HG02763 (cell line): ENCODE data around the gene RPUSD3.
"Not testable (repeated sequence)": the region's sequence is repeated elsewhere in the genome, so short reads cannot be mapped to it uniquely, and the experiment has no call there.

Source experiments
- ATAC-seq: cut with Tn5 transposase; IDR thresholded peaks from one replicate; pipeline ENCODE4 v1.9.1; 2021; ENCODE audit warnings: mild to moderate bottlenecking, moderate library complexity; ENCODE audit not compliant: unreplicated experiment

Gene RPUSD3

DNA sequence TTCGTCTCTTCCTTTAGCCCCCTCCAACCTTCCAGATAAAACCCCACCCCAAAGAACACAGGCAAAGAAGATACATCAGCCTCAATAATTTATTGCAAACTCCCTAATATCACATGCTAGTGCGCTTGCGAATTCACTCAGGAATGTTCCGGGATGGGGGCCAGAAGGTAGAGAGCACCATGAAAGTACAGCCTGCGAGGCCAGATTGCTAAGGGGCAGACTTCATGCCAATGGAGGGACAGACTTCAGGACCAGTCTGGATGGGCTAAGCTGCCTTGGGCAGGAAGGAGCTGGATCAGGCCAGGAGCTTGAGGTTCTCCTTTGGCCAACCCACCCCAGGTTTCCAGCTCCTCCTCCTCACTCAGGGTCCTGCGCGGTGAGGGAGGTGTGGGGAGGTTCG lies 22.8 kb upstream of the RPUSD3 start:
- ATAC-seq, result no peak

DNA sequence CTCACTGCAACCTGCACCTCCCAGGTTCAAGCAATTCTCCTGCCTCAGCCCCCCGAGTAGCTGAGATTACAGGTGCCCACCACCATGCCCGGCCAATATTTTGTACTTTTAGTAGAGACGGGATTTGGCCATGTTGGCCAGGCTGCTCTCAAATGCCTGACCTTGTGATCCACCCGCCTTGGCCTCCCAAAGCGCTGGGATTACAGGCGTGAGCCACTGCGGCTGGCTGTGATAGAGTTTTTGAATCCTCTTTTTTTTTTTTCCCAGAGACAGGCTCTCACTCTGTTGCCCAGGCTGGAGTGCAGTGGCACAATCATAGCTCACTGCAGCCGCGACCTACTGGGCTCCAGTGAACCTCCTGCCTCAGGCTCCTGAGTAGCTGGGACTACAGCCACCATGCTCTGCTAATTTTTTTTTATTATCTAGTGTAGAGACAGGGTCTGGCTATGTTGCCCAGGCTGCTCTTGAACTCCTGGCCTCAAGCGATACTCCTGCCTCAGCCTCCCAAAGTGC lies 21.4 kb upstream of the RPUSD3 start:
- ATAC-seq, result not testable (repeated sequence)

DNA sequence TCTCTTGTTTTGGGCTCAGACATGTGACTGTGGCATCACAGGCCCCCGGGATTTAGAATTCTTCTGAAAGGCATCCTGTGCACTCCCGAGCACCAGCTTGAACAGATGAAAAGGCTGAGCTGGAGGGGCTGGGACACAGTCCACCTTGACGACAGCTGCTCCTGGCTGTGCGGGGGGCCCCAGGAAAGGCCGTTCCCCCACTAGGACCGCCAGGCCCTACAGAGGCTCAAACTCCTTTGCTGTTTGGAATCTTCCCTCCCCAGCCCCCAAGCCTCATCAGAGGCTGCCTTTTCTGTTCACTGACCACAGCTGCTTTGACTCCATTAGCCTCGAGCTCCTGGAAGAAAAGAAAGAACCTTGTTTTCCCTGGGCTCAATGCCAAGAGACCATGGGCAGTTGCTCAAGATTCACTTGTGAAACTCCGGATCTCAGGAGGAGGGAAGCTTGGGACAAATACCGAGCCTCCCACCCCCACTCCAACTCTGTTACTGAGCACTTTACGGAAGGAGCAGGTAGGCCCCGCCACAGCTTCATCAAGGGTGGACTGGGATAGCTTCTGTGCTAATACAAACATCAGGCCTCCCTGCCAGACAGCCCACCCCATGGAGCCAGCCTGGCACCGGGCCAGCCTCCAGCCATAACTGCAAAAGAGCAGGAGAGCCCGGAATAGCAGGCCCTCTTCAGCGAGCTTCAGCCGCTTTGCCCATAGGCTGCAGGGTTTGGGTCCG lies 20.6 kb upstream of the RPUSD3 start:
- no peak for ATAC-seq

DNA sequence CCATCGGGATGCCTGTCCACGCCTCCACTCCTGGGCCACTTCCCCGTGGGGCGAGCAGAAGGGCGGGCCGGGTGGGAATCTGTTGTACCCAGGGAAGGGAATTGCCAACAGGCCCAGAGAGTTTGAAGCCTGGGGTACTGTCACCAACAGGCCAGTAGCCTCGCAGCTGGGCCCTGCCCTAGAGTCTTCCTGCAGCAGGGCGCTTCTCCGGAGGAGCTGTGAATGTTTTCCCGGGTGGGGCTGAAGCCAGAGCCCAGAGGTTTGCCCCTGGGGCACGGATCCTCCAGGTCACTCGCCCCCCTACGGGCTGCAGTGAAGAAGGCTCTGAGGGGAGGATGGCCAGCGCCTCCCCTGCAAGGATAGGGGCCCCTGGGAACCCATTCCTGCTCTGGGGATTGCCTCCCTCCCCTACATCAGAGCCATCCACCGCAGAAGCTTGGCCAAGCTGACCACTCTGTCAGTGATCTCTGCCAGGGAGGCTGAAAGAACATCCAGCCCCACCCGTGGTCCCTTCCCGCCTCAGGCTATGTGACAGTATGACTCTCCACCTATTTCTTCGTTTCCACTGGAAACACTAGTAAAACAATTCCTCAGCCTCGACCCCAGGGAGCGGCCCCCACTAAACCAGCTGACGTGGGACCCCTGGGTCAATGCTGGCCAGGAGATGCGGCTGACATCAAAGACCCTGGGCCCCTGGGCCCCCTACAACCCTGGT lies 19.4 kb upstream of the RPUSD3 start:
- ATAC-seq, result no peak

DNA sequence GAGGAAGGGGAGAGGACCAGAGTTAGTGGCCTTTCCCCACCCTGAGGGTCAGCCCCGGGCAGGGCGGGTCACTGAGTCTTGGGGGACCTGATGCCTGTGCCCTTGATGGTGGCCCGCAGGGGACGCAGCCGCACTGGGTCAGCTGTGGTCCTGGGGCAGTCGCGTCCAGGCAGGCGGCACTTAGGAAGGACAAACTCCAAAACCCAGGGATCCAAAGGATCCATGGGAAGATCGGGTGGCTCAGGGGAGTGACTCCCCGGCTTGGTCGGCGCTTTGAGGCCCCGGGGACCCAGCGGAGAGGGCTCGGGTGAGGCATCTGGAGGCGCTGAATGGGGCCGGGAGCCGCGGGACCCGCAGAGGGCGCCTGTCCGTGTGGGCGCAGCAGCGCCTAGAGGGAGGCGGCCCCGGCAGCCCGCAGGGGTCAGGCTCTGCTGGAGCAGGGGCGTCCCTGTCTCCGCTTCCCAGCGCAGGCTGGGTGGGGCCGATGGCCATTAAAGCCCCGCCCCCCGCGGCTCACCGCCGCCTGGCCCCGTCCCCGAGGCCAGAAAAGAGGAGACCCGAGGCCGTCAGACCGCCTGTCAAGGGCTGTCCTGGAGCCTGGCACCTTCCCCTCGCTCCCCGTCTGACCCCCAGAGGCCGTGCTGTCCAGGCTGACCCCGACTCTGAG lies 18.7 kb upstream of the RPUSD3 start:
- ATAC-seq, result no peak

DNA sequence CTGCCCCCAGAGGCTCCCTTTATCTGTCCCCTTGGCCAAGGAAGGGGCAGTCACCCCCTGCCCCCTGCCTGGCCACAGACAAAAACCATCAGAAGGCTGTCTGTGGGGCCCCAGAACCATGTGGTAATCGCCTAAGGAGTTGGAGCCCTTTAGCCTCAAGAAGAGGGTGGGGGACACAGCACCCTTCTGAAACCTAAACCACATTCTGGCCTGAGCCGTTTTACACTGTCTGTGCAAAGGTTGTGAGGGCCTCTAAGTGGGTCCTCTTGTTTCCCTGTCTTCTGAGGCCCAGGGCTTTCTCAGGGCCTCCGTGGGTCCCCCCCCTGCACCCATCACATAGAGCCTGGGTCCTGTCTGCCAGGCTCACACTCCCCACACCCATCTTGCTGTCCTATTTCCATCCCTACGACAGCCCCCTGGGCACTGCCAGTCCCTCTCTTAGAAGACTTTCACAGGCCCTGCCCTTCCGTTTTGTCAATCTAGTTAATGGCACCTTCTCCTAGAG lies 17.9 kb upstream of the RPUSD3 start:
- no peak for ATAC-seq

DNA sequence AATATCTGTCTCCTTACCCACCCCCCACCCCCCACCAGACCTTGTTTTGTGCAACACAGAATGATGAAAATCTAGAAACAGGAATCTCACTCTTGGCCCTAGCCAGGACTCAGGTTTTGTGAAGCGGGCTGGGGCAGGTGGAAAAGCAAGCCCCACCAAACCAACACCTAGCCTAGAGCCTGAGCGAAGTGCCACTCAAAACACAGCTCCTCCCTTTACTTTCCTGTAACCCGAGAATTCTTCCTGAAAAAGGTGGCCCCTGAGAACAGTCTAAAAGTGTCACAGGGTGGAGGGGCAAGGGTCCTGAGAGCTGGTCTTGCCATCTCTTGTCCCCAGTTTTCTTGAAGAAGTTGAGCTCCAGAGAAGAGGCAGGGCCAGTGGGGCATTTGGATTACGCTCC lies 17.4 kb upstream of the RPUSD3 start:
- ATAC-seq, result no peak

DNA sequence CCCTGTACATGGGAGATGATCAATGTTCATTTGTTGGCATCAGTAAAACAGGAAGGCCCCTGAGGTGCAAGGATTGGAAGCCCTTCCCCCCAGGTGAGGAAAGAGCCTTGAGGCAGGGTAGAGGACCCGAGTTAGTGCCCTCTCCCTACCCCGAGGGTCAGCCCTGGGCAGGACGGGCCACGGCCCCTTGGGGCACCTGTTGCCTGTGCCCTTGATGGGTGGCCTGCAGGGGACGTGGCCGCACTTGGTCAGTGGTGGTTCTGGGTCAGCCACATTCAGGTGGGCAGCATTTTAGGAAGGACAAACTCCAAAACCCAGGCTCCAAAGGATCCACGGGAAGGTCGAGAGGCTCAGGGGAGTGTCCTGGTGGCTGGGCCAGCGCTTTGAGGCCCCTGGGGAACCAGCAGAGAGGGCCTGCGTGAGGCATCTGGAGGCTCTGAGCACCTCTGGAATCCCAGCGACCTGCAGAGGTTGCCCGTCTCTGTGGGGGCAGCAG lies 15.8 kb upstream of the RPUSD3 start:
- no peak for ATAC-seq

DNA sequence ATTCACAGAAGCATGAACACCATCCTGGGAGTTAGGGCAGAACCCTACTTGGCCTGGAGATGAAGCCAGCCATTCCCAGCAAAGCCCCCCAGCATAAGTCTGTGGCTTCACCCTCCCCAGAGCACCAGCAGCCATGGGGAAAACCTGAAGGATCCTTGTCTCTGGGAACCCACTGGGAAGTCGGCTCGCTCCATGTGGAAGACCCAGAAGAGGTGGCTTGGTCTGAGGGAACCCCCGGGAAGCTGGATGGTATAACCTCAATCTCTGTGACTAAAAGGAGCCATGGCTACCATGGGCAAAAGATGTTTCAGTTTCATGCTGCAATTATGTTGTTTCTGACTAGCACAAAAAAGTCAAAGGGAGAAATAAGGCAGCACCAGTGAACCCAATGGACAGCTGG lies 11.8 kb upstream of the RPUSD3 start:
- ATAC-seq, result no peak

DNA sequence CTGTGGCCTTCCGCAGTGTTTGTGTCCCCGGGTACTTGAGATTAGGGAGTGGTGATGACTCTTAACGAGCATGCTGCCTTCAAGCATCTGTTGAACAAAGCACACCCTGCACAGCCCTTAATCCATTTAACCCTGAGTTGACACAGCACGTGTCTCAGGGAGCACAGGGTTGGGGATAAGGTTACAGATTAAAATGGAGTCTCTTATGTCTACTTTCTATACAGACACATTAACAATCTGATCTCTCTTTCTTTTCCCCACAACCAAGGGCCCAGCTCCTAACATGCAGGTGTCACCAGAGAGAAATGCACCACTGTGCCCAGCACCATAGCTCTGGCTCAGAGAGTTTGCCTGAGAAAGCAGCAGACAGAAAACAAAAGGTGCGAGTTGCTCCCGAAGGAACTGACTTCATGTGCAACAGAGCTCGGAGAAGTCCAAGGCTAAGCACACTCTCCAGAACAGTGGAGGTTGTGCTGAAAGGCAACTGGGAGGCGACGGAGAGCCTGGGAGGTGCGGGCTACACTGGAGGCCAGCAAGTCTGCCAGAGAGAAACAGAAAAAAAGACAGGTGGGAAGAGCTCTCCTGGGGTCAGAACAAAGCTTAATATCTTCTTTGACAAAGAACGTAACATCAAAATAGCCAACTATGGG lies 10.6 kb upstream of the RPUSD3 start:
- not testable (repeated sequence) for ATAC-seq

DNA sequence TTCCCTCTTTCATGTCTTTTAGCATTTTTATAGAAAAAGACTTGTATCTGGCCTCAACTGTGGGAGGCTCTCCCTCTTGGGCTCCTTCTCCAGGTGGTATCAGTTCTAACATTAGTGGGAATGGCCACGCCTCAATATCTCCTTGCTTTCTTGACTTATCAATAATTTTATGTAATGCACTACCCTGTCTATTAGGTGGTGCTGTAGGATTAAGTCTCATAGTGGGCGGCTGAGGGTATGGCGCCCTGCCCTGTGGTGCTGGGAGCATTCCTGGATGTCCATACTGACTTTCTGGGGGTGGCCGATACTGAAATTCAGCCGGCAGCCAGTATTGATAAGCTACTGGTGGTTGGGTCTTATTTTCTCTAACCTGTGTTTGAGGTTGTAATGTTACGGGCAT lies 8.7 kb upstream of the RPUSD3 start:
- no peak for ATAC-seq

DNA sequence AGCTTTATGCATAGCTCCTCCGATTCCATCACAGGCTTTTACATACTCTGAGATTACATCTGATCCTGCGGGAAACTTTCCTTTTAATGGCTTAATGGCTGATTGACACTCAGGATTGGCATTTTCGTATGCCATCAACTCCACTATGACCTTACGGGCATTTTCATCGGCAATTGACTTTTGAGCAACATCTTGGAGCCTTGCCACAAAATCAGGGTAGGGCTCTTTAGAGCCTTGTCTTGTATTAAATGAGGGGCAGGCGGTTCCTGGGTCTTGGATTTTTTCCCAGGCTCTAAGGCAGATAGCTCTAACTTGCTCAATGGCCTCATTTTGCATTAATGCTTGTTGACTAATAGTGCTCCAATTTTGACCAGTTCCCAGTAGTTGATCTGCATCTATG lies 8.1 kb upstream of the RPUSD3 start:
- ATAC-seq, result not testable (repeated sequence)

DNA sequence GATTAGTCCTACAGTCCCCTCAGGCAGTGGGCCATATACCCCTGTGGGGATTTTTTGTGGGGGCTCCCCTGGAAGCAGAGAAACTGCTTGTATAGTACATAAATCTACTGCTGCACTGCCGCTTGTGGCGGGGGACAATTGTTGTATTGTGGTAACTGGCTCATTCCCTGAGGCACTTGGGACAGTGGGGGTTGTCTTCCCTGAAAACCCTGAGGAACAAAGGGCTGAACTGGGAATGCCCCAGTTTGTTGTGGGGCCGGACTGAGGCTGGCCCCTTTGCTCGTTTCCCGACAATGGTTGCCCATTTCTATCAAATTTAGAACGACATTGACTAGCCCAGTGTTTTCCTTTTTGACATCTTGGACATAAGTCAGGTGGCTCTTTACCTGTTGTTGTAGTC lies 7.6 kb upstream of the RPUSD3 start:
- not testable (repeated sequence) for ATAC-seq

DNA sequence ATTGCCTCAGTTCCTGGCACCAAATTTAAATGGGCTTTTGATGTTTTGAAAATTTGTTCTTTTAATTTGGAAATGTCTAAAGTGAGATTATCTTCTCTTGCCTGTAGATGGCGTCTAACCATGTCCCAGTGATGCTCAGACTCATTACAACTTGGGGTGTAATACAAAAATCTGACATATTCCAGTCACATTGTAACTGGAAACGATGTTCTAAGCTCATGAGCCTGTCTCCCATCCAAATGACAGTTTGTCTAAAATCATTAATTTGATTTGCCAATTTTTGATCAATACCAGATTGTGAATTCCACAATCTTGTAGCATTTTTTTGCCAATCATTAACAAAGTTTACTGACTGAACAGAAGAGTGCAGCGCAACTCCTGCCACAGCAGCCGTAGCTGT lies 5.1 kb upstream of the RPUSD3 start:
- ATAC-seq, result not testable (repeated sequence)

DNA sequence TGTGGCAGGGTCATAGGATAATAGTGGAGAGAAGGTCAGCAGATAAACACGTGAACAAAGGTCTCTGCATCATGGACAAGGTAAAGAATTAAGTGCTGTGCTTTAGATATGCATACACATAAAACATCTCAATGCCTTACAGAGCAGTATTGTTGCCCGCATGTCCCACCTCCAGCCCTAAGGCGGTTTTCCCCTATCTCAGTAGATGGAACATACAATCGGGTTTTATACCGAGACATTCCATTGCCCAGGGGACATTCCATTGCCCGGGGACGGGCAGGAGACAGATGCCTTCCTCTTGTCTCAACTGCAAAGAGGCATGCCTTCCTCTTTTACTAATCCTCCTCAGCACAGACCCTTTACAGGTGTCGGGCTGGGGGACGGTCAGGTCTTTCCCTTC lies 4.1 kb upstream of the RPUSD3 start:
- ATAC-seq, result not testable (repeated sequence)

DNA sequence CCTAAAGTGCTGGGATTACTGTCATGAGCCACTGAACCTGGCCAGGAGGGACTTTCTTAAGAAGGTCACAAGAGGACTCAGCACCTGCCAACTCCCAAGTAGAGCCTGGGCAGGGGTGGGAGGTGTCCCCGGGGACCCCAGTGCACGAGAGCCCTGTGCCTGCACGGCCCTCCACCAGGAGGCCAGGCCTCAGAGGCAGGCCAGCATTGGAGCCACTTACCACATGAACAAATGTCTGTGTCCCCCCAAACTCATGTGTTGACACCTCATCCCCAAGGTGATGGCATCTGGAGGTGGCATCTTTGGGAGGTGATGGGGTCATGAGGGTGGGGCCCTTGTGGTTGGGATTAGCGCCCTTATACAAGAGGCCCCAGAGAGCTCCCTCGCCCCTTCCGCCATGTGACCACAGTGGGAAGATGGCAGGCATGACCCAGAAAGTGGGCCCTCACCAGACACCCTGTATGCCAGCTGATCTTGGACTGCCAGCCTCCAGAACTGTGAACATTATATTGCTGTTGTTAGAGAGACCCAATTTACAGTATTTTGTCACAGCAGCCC lies 3.2 kb upstream of the RPUSD3 start:
- ATAC-seq, result no peak

DNA sequence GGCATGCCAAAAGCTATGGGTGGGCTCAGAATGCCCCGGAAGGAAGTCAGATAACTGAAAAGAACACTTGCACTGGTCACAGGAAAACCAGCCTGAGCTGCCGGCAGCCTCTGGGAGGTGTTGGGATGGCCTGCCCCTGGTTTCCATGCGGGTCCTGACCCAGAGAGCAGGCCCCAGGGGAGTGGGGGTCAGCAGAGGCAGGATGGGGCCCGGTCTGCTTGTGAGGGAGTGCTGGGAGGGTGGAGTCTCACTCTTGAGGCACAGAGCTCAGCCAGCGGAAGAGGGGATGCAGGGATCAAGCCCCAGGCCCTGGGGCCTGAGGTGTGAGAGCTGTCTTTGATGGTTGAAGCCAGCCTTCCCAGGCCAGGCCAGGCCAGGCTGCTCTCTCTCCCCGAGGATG lies 2.4 kb upstream of the RPUSD3 start:
- no peak for ATAC-seq

DNA sequence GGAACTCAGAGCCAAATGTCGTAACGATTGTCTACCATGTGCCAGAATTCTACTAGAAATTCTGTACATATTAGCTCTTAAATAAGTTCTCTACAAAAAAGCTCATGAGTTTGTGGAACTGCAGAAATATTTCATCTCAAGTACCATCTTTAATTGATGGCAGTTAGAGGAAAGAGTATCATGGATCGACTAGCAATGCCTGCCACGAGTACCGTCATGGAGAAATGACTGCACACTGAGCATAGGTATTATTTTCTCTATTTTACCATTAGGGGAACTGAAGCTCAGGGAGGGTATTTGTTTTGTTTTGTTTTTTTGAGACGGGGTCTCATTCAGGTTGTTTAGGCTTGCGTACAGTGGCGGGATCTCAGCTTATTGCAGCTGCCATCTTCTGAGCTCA lies 2.8 kb downstream of the RPUSD3 start:
- no peak for ATAC-seq

DNA sequence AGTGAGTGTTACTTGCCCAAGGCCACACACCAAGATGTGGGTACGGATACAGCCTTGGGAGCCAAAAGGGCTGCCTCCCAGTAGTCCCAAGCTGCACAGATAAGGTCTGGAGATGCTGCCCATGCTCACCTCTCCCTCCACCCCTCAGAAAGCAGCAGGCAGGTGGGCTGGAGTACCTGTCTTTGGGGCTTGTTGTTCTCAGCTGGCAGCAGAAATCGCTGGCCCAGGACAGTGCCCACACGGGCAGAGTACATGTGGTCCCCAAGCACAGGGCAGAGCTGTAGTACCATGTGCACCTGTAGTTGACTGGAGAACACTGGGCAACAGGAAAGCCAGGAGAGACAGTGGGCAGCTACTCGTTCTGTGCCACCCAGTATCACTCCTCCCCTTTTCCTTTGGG lies 5.0 kb downstream of the RPUSD3 start:
- ATAC-seq, result no peak

DNA sequence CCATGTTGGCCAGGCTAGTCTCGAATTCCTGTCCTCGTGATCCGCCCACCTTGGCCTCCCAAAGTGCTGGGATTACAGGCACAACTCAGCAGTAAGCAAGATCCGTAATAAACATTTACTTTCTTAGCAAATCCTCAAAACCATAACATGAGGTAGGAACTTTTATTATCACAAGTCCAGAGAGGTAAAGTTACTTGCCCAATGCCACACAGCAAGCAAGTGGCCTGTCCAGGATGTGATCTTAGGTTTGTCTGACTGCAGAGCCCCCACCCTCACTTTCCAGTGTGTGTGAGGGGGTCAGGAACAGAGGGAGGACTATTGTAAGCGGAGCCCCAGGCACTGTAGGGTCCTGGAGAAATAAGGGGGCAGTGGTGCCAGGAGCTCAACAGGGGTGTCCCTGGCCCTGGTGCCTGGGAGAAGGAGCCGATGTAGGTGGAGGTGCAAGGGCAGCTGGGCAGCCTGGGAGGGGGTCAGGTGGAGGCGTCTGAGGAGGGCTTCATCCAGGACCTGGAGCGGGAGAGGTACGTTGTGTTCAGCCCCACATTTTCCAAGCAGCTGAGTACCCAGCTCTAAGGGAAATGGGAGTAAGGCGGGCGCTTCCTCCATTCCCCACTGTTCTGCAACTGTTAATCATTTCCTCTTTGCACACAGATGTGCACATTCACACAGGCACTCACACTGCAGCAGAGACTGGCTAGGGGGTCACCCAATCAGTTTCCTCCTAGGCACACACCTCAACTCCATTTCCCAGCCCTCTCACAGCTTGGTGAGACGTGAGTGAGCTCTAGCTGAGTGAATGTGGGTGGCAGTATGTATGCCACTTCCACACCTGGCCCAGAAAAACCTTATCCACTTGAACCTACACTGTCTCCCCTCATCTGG lies 5.9 kb downstream of the RPUSD3 start:
- ATAC-seq, result no peak
